GM12801 (cell line): Measurements from ENCODE around the gene INTS6.

Experiments
- TF ChIP-seq, protein P1 (sequence below): IDR thresholded peaks from one replicate; pipeline ENCODE4 v1.5.1; 2011; ENCODE audit warnings: control low read depth; ENCODE audit not compliant: insufficient read length; ENCODE audit errors: extremely low read depth

INTS6 gene

DNA sequence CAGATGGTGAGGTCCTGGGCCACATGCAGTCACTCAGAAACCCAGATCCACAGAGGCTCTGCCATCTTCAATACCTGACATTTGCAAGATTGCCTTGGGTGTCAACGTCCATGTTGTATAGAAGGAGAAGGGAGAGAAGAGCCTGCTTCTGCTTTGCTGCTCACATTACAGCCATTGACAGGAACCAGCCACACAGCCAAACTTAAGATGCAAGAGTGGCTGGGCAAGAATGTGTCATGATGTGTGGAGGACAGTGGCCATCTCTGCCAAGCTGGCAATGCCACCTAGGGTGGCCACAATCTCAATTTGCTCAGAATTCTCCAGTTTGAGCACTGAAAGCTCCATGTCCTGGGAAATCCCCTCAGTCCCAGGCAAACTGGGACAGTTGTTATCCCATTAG, 139.2 kb downstream of the INTS6 start:
- TF ChIP-seq, protein P1, sequence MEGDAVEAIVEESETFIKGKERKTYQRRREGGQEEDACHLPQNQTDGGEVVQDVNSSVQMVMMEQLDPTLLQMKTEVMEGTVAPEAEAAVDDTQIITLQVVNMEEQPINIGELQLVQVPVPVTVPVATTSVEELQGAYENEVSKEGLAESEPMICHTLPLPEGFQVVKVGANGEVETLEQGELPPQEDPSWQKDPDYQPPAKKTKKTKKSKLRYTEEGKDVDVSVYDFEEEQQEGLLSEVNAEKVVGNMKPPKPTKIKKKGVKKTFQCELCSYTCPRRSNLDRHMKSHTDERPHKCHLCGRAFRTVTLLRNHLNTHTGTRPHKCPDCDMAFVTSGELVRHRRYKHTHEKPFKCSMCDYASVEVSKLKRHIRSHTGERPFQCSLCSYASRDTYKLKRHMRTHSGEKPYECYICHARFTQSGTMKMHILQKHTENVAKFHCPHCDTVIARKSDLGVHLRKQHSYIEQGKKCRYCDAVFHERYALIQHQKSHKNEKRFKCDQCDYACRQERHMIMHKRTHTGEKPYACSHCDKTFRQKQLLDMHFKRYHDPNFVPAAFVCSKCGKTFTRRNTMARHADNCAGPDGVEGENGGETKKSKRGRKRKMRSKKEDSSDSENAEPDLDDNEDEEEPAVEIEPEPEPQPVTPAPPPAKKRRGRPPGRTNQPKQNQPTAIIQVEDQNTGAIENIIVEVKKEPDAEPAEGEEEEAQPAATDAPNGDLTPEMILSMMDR, result no peak

DNA sequence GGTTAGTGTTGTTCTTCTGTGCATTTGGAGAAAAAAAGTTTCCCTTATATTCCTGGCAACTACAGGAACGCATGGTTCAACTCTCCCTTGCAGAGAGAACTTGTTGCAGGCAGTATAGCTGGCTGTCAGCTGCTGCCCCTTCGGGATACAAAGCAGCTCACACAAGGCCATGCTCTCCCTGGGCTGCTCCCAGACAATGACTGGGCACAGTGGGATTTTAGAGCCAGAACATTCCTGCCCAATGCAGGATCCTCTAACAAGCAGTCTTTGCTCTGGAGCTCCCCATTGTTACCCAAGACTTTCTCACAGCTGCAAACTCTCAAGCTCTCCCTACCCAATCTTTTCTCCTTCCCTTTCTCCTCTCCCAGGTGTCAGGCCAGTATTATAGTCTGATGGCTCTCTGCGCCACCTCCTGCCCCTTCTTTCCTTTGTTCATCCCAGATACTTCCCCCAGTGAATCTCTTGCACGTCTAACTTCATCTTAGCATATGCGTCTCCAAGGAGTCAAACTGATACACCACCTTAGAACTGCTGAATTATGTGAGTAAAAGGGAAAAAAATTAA, 140.8 kb downstream of the INTS6 start:
- TF ChIP-seq, protein P1, result no peak
